Thoracic aorta (tissue), 2 donors: Measurements from ENCODE around the gene STXBP2. TPM values are rescaled to one million over a fixed set of nuclear protein-coding genes. Genes with fewer than 3 reads are reported as not detected.

Source experiments
- ATAC-seq: fragments of 150-250 bp; one replicate; pipeline ENCODE4 v1.8.0; 2017; ENCODE audit warnings: low read depth; ENCODE audit not compliant: insufficient number of reproducible peaks, low FRiP score
- DNase-seq: peaks from one replicate; pipeline ENCODE4 v3.0.0-alpha.2; 2020; ENCODE audit warnings: low spot score
- H3K27ac ChIP-seq, 2 donors: fragments of 200-600 bp; sonication (generic); 1 replicate in 1 of 2; 2 replicates in 1 of 2; pipeline ENCODE4 v1.5.1; 2016; ENCODE audit warnings: mild to moderate bottlenecking in 2 of 2, moderate library complexity in 2 of 2
- H3K27me3 ChIP-seq: fragments of 200-600 bp; sonication (generic); replicated peaks from 2 replicates; pipeline ENCODE4 v1.6.0; 2016; ENCODE audit warnings: mild to moderate bottlenecking; ENCODE audit not compliant: insufficient read depth
- H3K36me3 ChIP-seq: fragments of 200-600 bp; sonication (generic); one replicate; pipeline ENCODE4 v1.5.1; 2016
- H3K4me1 ChIP-seq, 2 donors: fragments of 200-600 bp; sonication (generic); 1 replicate in 1 of 2; 2 replicates in 1 of 2; pipeline versions ENCODE4 v1.5.1 to v1.6.0; 2016; ENCODE audit warnings: low read depth in 2 of 2, mild to moderate bottlenecking in 1 of 2; ENCODE audit not compliant: control insufficient read depth in 1 of 2
- H3K4me3 ChIP-seq: fragments of 200-600 bp; sonication (generic); 2 replicates; pipeline ENCODE4 v1.5.1; 2016; ENCODE audit warnings: mild to moderate bottlenecking
- H3K9me3 ChIP-seq: fragments of 200-600 bp; sonication (generic); 2 replicates; pipeline ENCODE4 v1.5.1; 2016
- CTCF ChIP-seq: fragments of 200-600 bp; sonication (generic); IDR thresholded peaks from one replicate; pipeline ENCODE4 v1.5.1; 2019; ENCODE audit warnings: antibody characterized with exemption
- total RNA-seq, 2 donors: library from RNA; depleted of rRNA; stranded (reverse); fragments of >200 nt; gene quantifications; one replicate each; pipeline versions ENCODE4 v1.1.0 to v1.2.3, GENCODE V29; 2016

STXBP2 gene
- total RNA-seq, 2 donors from 2014 or later = 20.2 to 23.4 TPM

DNA sequence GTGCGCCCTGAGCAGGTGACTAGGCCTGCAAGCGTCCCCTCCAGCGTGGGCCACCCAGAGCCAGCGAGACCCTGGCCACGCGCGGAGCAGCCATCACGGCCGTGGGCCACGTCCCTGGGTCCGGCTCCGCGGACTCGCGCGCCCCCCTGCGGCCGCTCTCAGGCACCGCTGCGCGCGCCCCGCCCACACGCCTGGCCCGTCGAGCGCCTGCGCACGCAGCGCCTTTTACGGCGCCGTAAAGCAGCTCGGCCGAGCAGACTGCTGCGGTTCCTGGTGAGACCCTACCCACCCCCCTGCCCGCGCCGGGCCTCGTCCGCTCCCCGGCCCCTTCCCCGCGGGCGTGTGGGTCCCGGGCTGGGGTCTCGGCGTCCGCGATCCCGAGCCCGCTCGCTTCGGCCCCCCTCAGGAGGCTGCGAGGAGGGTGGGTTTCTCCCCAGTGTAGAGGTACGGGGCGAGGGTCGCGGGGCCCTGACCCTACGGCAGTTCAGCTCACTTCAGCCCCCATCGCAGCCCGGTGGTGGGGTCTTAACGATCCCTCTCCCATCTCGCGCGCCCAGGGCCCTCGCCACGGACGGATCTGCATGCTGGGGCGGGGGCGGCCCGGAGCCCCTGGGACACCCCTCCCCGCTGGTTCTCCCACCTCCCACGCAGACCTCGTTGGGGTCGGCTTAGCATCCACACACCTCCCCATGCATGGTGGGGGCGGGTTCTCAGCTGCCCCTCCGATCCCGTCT is 43.9 kb downstream of the STXBP2 start, which contains the start of gene TRAPPC5:
Gene TRAPPC5 (plus strand): TSS at position 228 of the 734 bp plus-strand sequence. CDS start 1,421 bp downstream, outside the sequence.
- peak within 1 kb of the TSS; percentile 41 to 57 for H3K27ac ChIP-seq
- DNase-seq = no peak
- H3K9me3 ChIP-seq = no peaks in the 10 kb centered on the region
- TF ChIP-seq CTCF = peak; percentile 90
- H3K36me3 ChIP-seq = peaks cover 22% of the 10 kb centered on the region
- H3K27me3 ChIP-seq = no peaks in the 10 kb centered on the region
- H3K4me1 ChIP-seq = peaks cover 5 to 17% of the 10 kb centered on the region in 2 donors
- ATAC-seq = peak; percentile 66
- peak within 1 kb of the TSS; percentile 100 for H3K4me3 ChIP-seq

DNA sequence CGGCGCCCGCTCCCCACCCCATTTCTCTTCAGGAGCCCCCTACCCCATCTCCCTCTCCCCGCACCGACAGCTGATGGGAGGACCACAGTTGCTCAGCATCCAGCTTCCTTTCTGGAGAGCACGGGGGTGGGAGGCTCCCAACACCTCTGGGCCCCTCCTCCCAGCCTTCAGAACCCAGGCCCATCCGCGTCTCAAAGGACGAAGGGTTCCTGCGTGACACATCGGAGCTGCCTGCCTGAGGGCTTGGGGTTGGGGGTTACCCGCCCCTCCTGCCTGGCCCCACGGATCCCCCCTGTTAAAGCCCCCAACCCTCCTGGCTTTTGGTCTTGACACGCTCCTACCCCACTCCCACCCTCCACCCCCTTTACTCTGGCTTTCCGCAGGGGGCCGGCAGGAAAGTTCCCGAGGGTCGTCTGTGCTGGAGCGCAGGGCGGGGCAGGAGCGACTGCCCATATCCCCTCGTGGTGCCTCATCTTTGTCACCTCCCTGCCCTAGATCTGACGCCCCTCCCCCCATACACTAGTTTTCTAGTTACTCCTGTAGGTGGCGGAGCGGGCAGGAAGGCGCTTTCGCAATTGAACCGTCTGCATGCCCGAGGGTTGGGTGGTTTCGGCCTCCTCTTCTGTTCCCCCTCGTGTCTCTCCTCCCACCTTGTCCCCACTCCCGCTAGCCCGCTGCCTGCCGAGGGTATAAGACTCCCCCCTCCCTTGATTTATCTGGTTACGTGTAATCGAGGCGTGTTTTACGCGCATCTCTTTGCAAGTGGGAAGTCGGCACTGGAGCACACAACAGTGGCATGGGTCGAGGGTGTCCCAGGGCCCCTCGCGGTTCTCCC is 44.6 kb downstream of the STXBP2 start:
- H3K36me3 ChIP-seq = peaks cover 22% of the 10 kb centered on the region
- H3K4me3 ChIP-seq = peak overlapping the region; percentile 100
- TF ChIP-seq CTCF = peak; percentile 26
- DNase-seq (peak; percentile 69), ATAC-seq (no peak)
- H3K27me3 ChIP-seq = no peaks in the 10 kb centered on the region
- peaks cover 5 to 17% of the 10 kb centered on the region in 2 donors for H3K4me1 ChIP-seq
- peak overlapping the region; percentile 41 to 57 for H3K27ac ChIP-seq
- no peaks in the 10 kb centered on the region for H3K9me3 ChIP-seq

- DNase-seq (no peak), ATAC-seq (no peak)
- TF ChIP-seq CTCF = no peak
- H3K4me1 ChIP-seq = peaks cover 5 to 17% of the 10 kb centered on the region in 2 donors
- H3K27me3 ChIP-seq = no peaks in the 10 kb centered on the region
- H3K27ac ChIP-seq = no peak overlapping the region
- H3K36me3 ChIP-seq = peaks cover 22% of the 10 kb centered on the region
- peak overlapping the region; percentile 100 for H3K4me3 ChIP-seq
- no peaks in the 10 kb centered on the region for H3K9me3 ChIP-seq
Observed at GRCh38 chr19:7682175-7682855, 45.4 kb downstream of the STXBP2 start.

DNA sequence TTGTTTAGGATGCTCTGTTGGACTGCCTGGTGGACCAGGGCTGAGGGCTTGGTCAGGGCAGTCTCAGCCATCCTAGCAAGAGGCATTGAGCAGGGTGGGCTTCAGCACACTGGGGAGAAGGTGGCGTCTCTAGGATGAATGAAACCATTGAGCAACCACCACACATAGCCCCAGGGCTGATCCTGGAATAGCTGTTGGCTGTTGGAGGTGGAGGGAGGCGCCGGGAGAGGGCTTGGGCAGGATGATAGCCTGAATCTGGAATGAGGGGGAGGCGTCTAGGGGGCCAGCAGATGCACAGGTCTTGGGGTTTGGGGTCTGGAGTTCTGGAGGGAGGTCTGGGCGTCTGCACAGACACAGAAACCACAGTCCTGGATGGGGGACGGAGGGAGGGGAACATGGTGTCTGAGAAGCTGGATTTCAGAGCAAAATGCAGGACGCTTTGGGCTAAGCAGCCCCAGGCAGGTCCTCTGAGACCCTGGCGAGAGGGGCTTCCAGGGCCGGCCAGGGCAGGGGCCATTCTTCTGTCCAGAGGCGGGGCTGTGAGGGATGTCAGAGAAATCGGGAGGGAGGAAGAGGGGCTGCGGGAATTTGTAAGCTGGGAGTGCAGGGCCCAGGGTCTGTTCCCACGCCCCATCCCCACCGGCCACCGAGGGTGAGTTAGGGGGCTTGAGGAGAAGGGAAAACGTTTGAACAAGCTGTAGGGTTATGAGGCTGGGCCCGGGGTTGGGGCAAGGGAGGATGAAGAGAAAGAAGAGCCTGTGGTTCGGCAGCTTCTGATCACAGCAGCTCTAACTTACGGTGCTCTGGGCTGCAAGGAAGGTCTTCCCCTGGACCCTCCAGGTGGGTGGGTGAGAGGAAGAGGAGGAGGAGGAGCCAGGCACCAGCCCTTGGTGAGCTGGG is 48.9 kb downstream of the STXBP2 start:
- H3K4me3 ChIP-seq = no peak overlapping the region
- ATAC-seq (no peak), DNase-seq (no peak)
- no peak overlapping the region for H3K27ac ChIP-seq
- H3K9me3 ChIP-seq = no peaks in the 10 kb centered on the region
- H3K27me3 ChIP-seq = no peaks in the 10 kb centered on the region
- no peak for TF ChIP-seq CTCF
- peaks cover 22% of the 10 kb centered on the region for H3K36me3 ChIP-seq
- H3K4me1 ChIP-seq = peaks cover 5 to 13% of the 10 kb centered on the region in 2 donors
